IPS-NIHi7 (cell line): Measurements from ENCODE around the gene FARP1.
A peak's percentile ranks its signal among the peaks of the same experiment; 100 is the strongest.

Experiments
- DNase-seq: peaks from one replicate; pipeline ENCODE4 v3.0.0; 2012; ENCODE audit warnings: mixed read lengths; ENCODE audit errors: extremely low spot score

FARP1 gene

DNA sequence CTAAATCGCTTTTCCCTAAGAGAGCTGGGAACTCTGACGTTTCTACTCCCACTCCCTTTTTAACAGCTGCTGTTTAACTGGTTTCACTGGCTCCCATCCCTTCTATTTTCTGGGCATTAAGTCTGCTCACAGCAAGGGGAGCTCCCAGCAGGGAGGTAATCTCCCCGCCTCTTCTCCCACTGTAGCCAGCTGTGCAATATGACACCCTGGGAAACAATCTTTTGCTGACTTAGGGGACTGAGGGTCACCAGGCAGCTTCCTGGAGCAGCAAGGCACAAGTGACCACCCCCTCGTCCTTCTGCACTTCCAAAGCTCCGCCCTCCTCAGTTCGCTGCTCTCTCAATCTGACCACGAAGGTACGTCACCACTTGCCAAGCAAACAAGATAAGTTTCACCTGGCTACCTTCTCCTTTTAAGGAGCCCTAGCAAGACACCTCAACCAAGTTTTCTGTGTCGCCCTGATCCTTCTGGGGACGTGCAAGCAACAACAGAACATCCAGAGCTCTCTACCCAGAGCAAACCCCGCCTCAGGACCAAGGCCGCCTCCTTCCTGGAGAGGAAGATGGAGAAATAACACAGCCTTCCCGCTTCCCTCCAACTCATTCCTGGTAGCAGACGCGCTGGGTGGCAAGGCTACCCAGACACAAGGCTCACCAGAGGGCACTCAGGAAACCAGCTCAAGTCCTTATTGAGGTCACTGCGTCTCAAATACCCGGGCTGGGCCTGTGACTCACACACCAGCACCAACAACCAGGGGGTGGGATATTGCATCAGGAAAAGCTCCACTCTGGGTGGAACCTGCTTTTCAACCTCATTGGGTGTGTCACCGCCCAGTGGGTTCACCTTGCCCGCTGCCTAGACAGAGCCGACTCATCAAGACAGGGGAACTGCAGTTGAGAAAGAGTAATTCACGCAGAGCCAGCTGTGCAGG lies 341.7 kb downstream of the FARP1 start:
- peak; percentile 82 for DNase-seq

DNA sequence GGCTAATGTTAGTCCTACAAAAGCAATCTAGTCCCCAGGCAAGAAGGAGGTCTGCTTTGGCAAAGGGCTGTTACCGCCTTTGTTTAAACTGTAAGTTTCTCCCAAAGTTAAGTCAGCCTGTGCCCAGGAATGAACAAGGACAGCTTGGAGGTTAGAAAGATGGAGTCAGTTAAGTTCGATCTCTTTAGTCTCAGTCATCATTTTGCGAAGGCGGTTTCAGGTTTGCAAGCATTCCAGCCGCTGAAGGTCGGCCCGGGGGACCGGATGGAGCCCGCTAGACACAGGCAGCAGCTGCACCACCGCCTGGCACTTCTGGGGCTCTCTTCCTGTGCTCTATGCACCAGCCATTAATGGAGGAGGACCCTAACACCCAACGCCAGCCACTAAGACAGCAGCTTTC lies 342.7 kb downstream of the FARP1 start:
- DNase-seq, result no peak

GRCh38 chr13:98486412-98486811 lies 343.5 kb downstream of the FARP1 start:
- DNase-seq, result no peak

DNA sequence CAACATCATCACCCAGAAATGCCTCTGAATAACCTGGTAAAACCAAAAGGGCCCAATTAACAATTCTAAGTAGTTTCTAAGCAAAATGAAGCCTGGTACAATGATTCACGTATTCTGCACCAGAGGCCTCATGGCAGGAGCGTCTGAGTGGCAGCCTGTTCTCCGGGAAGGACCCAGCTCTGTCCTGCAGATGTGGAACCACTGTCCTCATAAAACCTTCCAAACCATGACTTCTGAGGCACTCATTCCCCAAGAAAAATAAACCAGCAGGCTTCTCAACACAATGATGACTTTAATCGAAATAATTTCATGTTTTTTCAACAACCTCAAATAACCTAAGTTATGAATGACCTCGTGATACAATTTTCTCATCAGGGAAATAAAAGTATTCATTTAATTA lies 344.1 kb downstream of the FARP1 start:
- no peak for DNase-seq

- DNase-seq, result no peak
Measured at GRCh38 chr13:98487522-98487921, 344.6 kb downstream of the FARP1 start.

DNA sequence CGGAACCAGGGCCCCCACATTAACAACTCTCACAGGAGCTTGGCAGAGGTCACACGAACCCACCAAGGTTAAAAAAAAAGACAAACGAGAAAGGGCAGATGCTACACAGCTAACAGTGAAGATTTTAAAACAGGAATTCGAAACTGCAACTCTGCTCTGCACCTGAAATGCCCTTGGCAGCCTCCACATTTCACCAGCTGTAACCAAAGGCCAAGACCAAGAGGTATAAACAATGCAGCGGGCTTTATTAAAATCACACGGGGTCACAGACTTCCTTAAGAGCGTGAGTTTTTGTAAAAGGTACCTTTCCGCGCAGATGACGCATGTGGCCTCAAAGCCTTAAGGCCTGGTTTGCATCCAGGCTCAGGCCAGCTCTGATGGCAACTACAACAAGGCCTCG lies 345.8 kb downstream of the FARP1 start:
- no peak for DNase-seq

DNA sequence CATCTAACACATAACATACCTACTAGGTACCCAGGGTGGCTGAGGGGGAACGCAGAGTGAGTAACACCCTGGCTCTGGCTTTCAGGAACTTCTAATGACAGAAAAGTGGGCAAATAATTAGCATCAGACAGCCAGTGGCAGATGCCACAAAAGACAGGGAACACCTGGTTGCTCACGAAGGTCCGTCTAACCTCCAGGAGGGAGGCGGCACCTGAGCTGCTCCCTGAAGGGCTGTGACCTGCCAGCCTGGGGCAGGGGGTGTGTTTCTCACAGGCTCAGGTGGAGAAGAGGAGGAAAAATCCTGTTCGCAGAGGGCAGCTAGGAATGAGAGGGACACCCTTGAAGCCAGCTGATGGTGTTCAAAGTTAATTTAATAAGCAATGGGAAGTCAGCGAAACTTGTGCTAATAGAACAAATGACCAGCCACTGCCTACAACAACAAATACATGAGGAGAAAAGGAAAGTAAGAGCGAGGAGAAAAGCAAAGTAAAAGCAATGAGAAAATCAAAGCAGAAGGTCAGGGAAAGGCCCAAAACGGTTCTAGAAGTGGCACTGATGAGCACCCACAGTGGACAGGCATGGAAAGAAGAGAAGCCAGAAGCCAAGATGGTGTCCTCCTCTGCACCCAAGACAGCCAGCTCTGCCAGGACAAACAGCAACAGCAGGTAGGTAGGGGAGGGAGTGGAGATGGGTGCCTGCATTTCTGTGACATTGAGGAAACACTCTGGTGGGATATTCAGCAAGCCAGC lies 346.7 kb downstream of the FARP1 start:
- no peak for DNase-seq

GRCh38 chr13:98490195-98490836 lies 347.4 kb downstream of the FARP1 start:
- no peak for DNase-seq

GRCh38 chr13:98490866-98491265 lies 348.0 kb downstream of the FARP1 start:
- no peak for DNase-seq

- peak; percentile 38 for DNase-seq
Measured at GRCh38 chr13:98492335-98493041, 349.6 kb downstream of the FARP1 start.

DNA sequence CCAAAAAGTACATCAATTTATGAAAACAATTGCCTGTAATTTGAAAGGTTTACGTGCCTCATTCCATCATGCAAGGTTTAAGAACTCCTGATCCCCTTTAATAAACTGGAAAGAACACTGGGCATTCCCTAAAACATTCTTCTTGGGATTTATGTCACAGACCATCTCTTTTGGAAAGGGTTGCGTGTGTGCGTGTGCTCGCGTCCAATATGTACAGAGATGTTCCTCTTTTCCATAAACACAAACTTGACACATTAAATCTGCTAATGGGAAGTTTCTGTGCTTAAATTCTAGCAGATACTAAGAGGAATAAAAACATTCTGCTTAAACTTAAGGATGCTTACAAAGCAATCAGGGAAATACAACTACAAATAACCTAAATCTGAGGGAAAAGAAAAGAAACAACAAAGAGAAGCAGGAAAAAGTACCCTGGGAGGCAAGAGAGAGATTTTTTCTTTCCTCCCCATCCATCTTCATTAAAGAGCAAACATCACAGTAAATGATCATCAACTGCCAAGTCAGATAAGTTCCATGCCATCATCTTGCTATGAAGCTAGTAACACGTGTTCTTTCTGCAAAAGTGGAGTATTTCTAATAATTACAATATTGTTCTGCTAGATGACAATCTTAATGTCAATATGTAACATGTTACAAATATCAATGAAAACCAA lies 350.3 kb downstream of the FARP1 start:
- DNase-seq, result no peak

GRCh38 chr13:98494769-98495168 lies 351.9 kb downstream of the FARP1 start:
- no peak for DNase-seq

DNA sequence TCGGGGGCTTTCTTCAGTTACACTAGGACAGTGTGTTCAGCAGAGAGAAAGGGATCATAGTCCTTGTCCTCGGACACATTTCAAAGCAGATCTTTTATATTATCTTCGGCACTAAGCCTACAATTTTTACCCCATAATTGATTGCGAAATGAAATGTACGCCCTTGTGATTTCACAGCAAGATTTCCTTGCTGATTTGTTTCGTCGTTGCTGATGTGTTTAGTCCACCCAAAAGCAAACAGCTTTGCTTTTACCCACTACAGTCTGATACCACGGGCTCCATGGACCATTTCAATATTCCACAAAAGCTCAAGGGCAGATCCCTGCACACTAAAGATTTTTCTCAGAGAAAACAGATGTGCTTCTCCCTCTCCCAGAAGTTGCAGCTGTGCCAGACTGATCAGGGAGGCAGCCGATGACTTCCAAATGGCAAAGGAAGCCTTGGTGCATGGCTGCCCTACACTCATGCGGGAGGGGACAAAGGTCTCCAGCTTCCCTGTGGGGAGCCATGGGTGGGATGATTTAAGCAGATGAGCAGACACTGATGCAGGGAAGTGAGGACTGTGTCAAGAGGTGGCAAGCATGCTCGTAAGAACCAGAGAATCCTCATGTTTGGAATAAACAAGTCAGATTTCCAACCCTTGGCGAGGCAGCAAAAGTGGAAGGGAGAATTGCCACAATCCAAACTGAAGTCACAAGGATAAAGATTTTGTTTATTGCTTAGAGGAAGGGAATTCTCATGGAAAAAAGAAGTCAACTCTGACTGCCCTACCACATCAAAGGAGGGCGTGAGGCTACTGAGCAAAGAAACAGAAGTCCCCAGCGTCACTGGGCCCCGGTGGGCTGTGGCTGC lies 353.0 kb downstream of the FARP1 start:
- peak; percentile 29 for DNase-seq

- no peak for DNase-seq
Measured at GRCh38 chr13:98496479-98496791, 353.5 kb downstream of the FARP1 start.

DNA sequence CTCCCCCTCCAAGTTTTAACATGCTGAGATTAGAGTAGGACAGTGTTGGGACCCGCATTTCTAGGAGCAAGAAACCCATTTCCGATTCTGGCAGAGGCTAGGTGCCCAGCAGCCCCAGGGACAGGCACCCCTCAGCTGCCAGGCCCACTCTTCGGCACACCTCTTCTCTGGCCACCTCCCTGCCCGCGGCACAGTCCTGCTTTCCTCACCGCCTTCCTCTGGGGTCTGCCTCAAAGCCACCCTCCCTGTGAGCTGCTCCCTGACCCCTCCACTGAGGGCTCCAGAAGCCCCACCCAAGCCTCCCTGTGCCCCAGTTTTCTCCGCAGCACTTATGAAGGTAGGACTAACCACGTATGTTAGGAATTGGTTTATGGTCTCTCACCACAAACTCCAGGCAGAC lies 354.1 kb downstream of the FARP1 start:
- no peak for DNase-seq

- no peak for DNase-seq
Measured at GRCh38 chr13:98500963-98501421, 358.1 kb downstream of the FARP1 start.

- no peak for DNase-seq
Measured at GRCh38 chr13:98503175-98504028, 360.5 kb downstream of the FARP1 start.

DNA sequence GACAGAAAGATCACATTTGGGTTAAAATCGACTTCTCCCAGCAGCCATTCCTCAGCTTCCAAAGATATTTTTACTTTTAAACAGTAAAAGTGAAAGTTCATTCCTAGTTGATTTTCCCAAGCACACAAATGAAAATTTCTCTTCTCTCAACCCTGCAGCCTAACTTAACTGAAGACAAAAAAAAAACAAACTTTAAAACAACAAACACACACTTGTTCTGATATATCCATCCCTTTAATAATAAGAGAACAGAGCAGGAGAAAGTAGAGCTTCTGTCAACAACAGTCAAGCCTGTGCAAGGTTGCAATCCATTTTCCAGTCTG lies 361.1 kb downstream of the FARP1 start:
- DNase-seq, result no peak

DNA sequence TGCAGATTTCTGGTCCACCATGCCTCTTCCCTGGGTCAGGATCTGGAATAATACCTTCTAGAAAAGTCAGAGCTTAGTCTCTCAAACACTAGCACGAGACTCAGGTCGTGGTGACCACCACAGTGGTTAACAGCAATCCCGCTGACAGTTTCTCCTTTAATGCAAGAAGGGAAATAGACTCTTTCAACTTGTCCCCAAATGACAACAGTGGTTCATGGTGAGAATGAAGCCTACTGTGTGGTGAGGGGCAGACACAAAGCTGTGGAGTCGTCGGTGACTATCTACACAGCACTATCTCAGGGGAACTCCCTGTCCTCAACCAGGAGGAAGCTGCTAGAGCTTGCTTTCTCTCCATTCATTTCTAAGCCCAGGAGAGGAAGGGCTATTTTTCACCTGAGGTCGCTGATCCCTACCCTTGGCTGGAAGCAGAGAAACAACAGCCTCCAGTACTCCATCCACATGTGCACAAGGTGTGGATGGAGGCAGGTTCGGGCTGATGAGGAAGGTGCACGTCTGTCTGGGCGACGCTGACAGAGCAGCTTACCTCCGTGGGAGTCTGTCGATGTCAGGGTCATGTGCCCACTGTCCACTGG lies 361.6 kb downstream of the FARP1 start:
- no peak for DNase-seq
